ENCODE data around the gene SPACA9.

The SPACA9 gene

GRCh38 chr9:132888151-132888550 lies 9.5 kb downstream of the SPACA9 start:
- in situ Hi-C loops (cut with HindIII; ENCODE audit: low sequenced_read_pairs): no loop called here

DNA sequence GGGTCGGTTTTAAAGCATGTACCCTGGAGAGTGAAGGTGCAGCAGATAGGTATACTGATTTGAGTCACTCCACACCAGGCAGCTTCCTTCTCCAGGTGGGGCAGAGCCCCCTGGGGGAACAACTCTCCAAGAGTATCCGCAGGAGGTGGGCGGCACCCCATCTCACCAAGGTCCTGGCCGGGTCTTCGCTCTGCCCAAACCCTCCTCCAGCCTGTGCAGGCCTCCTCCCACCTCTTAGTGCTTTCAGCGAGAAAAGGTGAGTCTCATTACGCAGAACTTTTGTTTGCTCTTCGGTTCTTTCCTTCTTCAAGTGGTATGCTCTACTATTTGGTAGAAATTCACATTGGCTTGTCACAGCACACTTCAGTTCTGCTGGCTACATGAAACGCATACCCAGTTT lies 13.7 kb downstream of the SPACA9 start:
- in situ Hi-C loops (cut with HindIII; ENCODE audit: low sequenced_read_pairs): loop anchor here (5.0 to 10.0 kb wide), 2 partner anchors 75 to 82 kb away; partner anchors contain the start of gene GFI1B

GRCh38 chr9:132894346-132894745 lies 15.6 kb downstream of the SPACA9 start:
- in situ Hi-C loops (cut with HindIII; ENCODE audit: low sequenced_read_pairs): loop anchor here (5.0 to 10.0 kb wide), 2 partner anchors 77 to 80 kb away; partner anchors contain the start of gene GFI1B

DNA sequence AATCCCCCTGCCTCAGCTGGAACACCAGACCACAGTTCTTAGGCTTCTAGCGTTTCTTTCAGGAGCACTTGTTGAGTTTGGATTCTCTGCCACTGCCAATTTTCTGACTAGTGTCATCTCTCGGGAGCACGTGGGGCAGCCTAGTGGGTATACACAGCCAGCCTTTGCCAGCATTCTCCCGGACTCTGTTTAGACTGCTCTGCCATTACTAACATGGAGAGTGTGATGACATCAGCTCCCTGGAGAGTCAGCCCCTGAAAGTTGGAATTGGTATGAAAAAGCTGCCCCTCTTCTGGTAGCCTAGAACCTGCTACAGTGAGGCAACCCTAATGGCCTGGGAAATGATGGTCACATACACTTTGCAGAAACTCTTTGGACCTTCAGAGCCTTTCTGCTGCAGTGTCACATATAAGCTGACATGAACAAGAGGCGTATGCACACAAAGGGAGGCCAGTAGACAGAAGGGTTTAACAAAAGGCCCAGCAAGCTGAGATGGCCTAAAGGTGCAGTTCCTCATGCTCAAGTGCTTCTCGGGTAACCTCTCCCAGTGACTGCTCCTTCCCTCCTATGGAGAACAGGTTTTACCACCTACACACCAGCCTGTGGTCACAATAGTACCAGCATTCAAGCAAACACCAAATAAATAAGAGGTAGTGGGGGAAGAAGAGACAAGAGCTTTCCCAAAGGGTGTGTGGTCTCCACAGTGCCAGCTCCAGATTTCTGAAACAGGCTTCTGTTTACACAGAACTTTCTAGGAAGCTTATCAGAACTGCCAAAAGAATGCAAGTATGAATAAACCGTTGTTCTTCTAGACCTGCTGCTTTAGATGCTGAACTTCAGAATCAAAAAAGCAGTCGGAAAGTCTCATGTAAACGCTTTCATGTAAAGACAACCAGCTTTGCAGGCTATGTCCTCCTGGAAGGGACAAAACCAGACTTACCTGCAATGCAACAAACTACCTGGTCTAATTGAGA lies 16.5 kb downstream of the SPACA9 start:
- in situ Hi-C loops (cut with HindIII; ENCODE audit: low sequenced_read_pairs): loop anchor here (5.0 to 10.0 kb wide), 2 partner anchors 78 to 80 kb away; partner anchors contain the start of gene GFI1B

DNA sequence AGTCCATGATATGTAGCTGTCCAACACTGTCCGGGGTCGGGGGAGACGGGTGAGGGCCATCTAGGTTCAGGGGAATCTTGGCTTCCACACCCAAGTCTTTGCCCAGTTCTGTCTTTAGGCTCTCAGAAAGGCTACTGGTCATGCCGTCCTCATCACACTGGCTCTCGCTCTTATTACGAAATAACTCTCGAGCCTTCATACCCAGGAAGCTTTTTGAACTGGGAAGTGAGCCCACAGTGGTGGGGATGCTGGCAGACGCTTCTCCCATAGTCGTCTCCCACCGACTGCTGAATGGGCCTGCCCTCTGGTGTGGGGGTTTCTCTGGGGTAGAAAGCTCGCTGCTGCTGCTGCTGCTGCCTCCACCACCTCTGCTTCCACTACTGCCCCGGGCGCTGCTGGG lies 17.6 kb downstream of the SPACA9 start:
- in situ Hi-C loops (cut with HindIII; ENCODE audit: low sequenced_read_pairs): loop anchor here (10.0 kb wide), 1 partner anchor 79 kb away; the partner anchor contains the start of gene GFI1B

GRCh38 chr9:132896906-132897305 lies 18.2 kb downstream of the SPACA9 start:
- in situ Hi-C loops (cut with HindIII; ENCODE audit: low sequenced_read_pairs): loop anchor here (10.0 kb wide), 1 partner anchor 78 kb away; the partner anchor contains the start of gene GFI1B

DNA sequence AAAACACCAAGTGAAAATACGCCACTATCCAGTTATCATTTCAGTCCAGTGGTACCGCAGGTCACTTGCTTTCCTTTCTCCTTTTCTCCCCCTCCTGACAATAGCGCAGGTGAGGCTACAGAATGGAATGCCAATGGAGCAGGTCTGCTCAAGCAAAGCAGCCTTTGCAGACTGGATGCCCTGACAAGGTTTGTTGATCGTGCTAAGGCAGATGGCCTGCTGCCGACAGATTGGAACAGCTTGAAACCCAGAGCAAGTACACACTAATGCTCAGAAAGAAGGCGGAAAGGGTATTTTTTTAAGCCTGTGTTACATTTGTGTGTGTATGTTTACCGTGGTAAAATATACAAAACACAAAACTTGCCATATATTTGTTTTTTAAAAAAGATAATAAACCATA lies 19.4 kb downstream of the SPACA9 start:
- in situ Hi-C loops (cut with HindIII; ENCODE audit: low sequenced_read_pairs): loop anchor here (10.0 kb wide), 1 partner anchor 77 kb away; the partner anchor contains the start of gene GFI1B

GRCh38 chr9:132901858-132902831 lies 23.4 kb downstream of the SPACA9 start:
- in situ Hi-C loops (cut with HindIII; ENCODE audit: low sequenced_read_pairs): no loop called here

- in situ Hi-C loops (cut with HindIII; ENCODE audit: low sequenced_read_pairs): no loop called here
Measured at GRCh38 chr9:132903574-132904492, 25.1 kb downstream of the SPACA9 start.

GRCh38 chr9:132905726-132906125 lies 27.0 kb downstream of the SPACA9 start:
- in situ Hi-C loops (cut with HindIII; ENCODE audit: low sequenced_read_pairs): no loop called here

- in situ Hi-C loops (cut with HindIII; ENCODE audit: low sequenced_read_pairs): no loop called here
Measured at GRCh38 chr9:132908635-132909034, 29.9 kb downstream of the SPACA9 start.

- in situ Hi-C loops (cut with HindIII; ENCODE audit: low sequenced_read_pairs): no loop called here
Measured at GRCh38 chr9:132909311-132909710, 30.6 kb downstream of the SPACA9 start.

DNA sequence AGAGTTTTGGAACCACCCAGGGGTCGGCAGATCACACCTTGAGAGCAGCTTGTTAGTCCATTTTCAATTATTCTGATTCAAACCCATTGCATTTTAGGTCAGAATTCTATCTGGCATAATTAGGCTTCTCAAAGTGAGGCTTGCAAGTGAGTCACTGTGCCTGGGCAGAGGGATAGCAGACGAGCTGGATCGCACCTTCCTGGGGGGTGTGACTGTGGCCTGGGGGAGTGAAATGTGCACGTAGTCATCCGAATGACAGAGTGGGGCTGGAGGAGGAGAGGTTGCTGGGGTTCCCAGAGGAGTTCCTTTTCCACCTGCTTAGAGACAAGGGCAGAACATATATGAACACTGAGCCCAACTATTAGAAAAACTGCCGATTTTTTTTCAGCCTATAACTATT lies 31.7 kb downstream of the SPACA9 start:
- in situ Hi-C loops (cut with HindIII; ENCODE audit: low sequenced_read_pairs): no loop called here

- in situ Hi-C loops (cut with HindIII; ENCODE audit: low sequenced_read_pairs): no loop called here
Measured at GRCh38 chr9:132912131-132912530, 33.4 kb downstream of the SPACA9 start.

DNA sequence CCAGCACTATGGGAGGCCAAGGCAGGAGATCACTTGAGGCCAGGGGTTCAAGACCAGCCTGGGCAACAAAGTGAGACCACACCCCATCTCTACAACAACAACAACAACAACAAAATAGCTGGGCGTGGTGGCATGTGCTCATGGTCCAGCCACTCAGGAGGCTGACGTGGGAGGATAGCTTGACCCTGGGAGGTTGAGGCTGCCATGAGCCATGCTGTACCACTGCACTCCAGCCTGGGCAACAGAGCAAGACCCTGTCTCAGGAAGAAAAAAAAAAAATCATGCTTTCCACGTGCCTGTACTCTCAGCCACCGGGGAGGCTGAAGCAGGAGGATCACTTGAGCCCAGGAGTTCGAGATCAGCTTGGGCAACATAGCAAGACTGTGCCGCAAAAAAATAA lies 36.2 kb downstream of the SPACA9 start:
- in situ Hi-C loops (cut with HindIII; ENCODE audit: low sequenced_read_pairs): no loop called here

- in situ Hi-C loops (cut with HindIII; ENCODE audit: low sequenced_read_pairs): no loop called here
Measured at GRCh38 chr9:132919614-132920268, 41.0 kb downstream of the SPACA9 start.

DNA sequence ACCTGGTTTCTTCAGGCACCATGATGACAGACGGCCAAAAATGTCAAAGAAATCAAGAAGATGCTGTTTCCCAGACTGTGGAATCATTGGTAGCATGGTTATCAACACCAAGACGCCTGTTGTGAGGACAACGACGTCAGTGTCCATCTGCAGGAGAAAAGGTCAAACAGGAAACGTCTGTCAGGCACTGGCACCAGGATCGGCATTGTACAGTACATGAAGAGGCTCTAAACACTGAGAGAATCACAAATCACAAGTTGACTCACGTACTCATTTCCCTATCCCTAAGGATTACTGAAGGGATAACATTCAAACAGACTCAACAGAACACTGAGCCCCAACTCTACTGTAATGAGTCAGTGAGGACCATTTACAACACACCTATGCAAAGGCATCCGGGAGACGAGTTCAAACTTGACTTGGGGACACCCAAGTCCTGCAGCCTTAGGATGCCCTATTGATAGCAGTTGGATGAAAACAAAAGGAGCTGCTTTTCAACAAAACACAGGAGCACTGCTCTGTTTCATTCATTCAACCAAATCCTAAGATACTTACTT lies 44.7 kb downstream of the SPACA9 start:
- in situ Hi-C loops (cut with HindIII; ENCODE audit: low sequenced_read_pairs): no loop called here

GRCh38 chr9:132927704-132928103 lies 49.0 kb downstream of the SPACA9 start:
- in situ Hi-C loops (cut with HindIII; ENCODE audit: low sequenced_read_pairs): no loop called here

GRCh38 chr9:132931178-132931735 lies 52.6 kb downstream of the SPACA9 start:
- in situ Hi-C loops (cut with HindIII; ENCODE audit: low sequenced_read_pairs): no loop called here

Data from endothelial cell of hepatic sinusoid (primary cell).